ENCODE measurements around the gene NTNG2. TPM values are rescaled to one million over a fixed set of nuclear protein-coding genes. Genes with fewer than 3 reads are reported as not detected.

Gene NTNG2
- total and polyA plus RNA-seq, 9 of the 15 experiments (the other 6 are each of a cell fraction or from before 2014, with no cell fraction given), result 0.01 to 0.11 (median 0.09) TPM; not detected in 6

GRCh38 chr9:132114102-132114707 is 47.7 kb upstream of the NTNG2 start (continued):
- TF ChIP-seq CREB3L1 (IDR thresholded peaks at IDR 0.05; ENCODE audit: borderline replicate concordance, low read depth) (no peak), POLR2A (conservative IDR thresholded peaks at IDR 0.05) (no peak), IRF2 (CRISPR knock-in tag; IDR thresholded peaks at IDR 0.05) (no peak), SUPT5H (IDR thresholded peaks at IDR 0.05) (no peak), ZNF12 (CRISPR knock-in tag; IDR thresholded peaks at IDR 0.05) (no peak), ARHGAP35 (IDR thresholded peaks at IDR 0.05; ENCODE audit: partially characterized antibody) (no peak), ATF6 (CRISPR knock-in tag; IDR thresholded peaks at IDR 0.05) (peak; percentile 71; the same call in 1 of the 2 replicates), USF2 (CRISPR knock-in tag; IDR thresholded peaks at IDR 0.05) (peak; percentile 43; the same call in 1 of the 2 replicates), ZNF655 (CRISPR knock-in tag; IDR thresholded peaks at IDR 0.05) (no peak), ZBTB11 (CRISPR knock-in tag; IDR thresholded peaks at IDR 0.05) (no peak), HEY1 (CRISPR knock-in tag; IDR thresholded peaks at IDR 0.05; ENCODE audit: borderline replicate concordance) (no peak), PTTG1 (tag; IDR thresholded peaks at IDR 0.05; ENCODE audit: low read depth) (no peak), NR3C1 (CRISPR knock-in tag; IDR thresholded peaks at IDR 0.05) (peak; percentile 83; the same call in 1 of the 2 replicates), RFX1 (IDR thresholded peaks at IDR 0.05) (no peak), MEIS2 (IDR thresholded peaks at IDR 0.05; ENCODE audit: partially characterized antibody) (no peak), ZNF668 (CRISPR knock-in tag; IDR thresholded peaks at IDR 0.05) (no peak), TGIF2 (CRISPR knock-in tag; IDR thresholded peaks at IDR 0.05) (peak; percentile 32; the same call in 1 of the 2 replicates), RBM34 (IDR thresholded peaks at IDR 0.05; ENCODE audit: borderline replicate concordance, insufficient read depth, low read length) (no peak), THRAP3 (IDR thresholded peaks at IDR 0.05; ENCODE audit: borderline replicate concordance) (no peak)
